Thyroid gland (tissue), 4 donors: ENCODE data around the gene PPP2CA. TPM values are rescaled to one million over a fixed set of nuclear protein-coding genes. Genes with fewer than 3 reads are reported as not detected.

Experiments
- DNase-seq, 2 donors: peaks; one replicate each; pipeline ENCODE4 v3.0.0-alpha.2; 2019
- H3K27ac ChIP-seq, 3 donors: fragments of 200-600 bp; sonication (generic); 1 replicate in 2 of 3; 2 replicates in 1 of 3; pipeline ENCODE4 v1.5.1; 2016 to 2019; ENCODE audit warnings: mild to moderate bottlenecking in 1 of 3, moderate library complexity in 1 of 3
- H3K27me3 ChIP-seq: fragments of 200-600 bp; sonication (generic); one replicate; pipeline ENCODE4 v1.5.1; 2019
- H3K36me3 ChIP-seq, 2 donors: fragments of 200-600 bp; sonication (generic); one replicate each; pipeline ENCODE4 v1.5.1; 2016 to 2019
- H3K4me1 ChIP-seq, 2 donors: fragments of 200-600 bp; sonication (generic); one replicate each; pipeline ENCODE4 v1.5.1; 2017 to 2019
- H3K4me3 ChIP-seq, 3 donors: fragments of 200-600 bp; sonication (generic); replicated peaks in 1 of 3; 1 replicate in 2 of 3; 2 replicates in 1 of 3; pipeline ENCODE4 v1.5.1; 2016; ENCODE audit warnings: mild to moderate bottlenecking in 1 of 3
- H3K9me3 ChIP-seq: fragments of 200-600 bp; sonication (generic); one replicate; pipeline ENCODE4 v1.5.1; 2017
- POLR2A ChIP-seq, 2 donors: fragments of 450-650 bp; IDR thresholded peaks; one replicate each; pipeline ENCODE4 v1.6.1; 2017; ENCODE audit warnings: antibody characterized with exemption in 2 of 2, mild to moderate bottlenecking in 2 of 2, moderate library complexity in 1 of 2
- WGBS, 2 donors: methylation state at CpG; one replicate each; pipeline ENCODE4 v1.1.5; 2017; 5-methylcytosine and 5-hydroxymethylcytosine counted together
- intact Hi-C: fragments of 100-400 bp; cut with DNase I; formaldehyde crosslinking; loops from one replicate; pipeline ENCODE4 v1.15.1; 2023
- total RNA-seq, 4 donors: library from RNA; depleted of rRNA; stranded (reverse); fragments of >200 nt; gene quantifications; one replicate each; pipeline ENCODE4 v1.2.3, GENCODE V29; 2016
- TF ChIP-seq, protein P1 (sequence below), 6 experiments: fragments of 200-600 bp in 3 of 6; fragments of 450-650 bp in 3 of 6; sonication (generic) in 3 of 6; IDR thresholded peaks; one replicate each; pipeline ENCODE4 v1.5.1; 2016 to 2019; ENCODE audit warnings: antibody characterized with exemption in 6 of 6, mild to moderate bottlenecking in 2 of 6, inconsistent platforms in 1 of 6, moderate library complexity in 1 of 6

Gene PPP2CA
- total RNA-seq, 4 donors from 2014 or later, result 78.2 to 220 (median 174) TPM

DNA sequence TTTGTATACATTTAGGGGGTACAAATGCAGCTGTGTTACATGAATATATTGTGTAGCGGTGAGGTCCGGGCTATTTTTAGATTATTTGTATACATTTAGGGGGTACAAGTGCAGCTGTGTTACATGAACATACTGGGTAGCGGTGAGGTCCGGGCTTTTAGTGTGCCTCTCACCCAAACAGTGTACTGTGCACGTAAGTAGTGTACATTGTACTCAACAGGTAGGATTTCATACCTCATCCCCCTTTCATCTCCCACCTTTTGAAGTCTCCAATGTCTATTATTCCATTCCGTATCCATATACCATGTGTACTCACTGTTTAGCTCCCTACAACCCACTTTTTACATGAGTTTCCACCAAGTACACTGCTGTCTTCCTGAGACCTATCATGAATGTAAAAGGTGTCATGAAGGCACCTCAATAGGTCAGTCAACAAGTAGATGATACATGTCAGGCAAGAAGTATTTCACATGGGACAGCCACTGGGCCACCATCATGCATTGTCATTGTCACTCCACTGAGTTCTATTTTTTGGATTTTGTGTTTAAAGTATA, 76.8 kb downstream of the PPP2CA start:
- H3K27me3 ChIP-seq, result no peaks in the 10 kb centered on the region
- peaks cover 17 to 24% of the 10 kb centered on the region in 2 donors for H3K4me1 ChIP-seq
- no peak overlapping the region for H3K27ac ChIP-seq
- 93 to 94% methylated on average over 6 of the region's 6 CpGs for WGBS, 2 donors
- H3K9me3 ChIP-seq, result no peaks in the 10 kb centered on the region
- intact Hi-C loops, result no loop called here
- TF ChIP-seq, protein P1, sequence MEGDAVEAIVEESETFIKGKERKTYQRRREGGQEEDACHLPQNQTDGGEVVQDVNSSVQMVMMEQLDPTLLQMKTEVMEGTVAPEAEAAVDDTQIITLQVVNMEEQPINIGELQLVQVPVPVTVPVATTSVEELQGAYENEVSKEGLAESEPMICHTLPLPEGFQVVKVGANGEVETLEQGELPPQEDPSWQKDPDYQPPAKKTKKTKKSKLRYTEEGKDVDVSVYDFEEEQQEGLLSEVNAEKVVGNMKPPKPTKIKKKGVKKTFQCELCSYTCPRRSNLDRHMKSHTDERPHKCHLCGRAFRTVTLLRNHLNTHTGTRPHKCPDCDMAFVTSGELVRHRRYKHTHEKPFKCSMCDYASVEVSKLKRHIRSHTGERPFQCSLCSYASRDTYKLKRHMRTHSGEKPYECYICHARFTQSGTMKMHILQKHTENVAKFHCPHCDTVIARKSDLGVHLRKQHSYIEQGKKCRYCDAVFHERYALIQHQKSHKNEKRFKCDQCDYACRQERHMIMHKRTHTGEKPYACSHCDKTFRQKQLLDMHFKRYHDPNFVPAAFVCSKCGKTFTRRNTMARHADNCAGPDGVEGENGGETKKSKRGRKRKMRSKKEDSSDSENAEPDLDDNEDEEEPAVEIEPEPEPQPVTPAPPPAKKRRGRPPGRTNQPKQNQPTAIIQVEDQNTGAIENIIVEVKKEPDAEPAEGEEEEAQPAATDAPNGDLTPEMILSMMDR (IDR thresholded peaks at IDR 0.05), result no peak
- TF ChIP-seq POLR2A (IDR thresholded peaks at IDR 0.05), result no peak
- peaks cover 36 to 45% of the 10 kb centered on the region in 2 donors for H3K36me3 ChIP-seq
- H3K4me3 ChIP-seq, result no peak overlapping the region
- no peak for DNase-seq

DNA sequence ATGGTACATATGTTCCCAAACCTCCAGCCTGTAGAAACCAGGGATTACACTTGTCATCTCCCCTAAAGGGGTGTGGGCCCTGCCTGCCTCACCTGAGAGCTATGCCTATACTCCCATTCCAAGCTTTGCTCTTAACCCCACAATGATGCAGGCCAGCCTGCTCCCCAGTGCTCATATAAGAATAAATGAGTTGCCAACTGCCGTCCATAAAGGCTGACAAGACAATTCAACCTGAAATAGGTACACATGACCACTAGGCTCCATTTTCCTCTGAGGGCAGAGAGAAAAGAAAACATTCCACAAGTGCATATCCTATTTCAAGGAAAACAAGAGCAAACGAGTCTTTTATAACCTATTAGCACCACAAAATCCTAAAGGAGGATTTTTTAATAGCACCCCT, 77.6 kb downstream of the PPP2CA start:
- WGBS, 2 donors, result 61 to 66% methylated on average over 2 of the region's 2 CpGs
- Histone ChIP-seq H3K27me3 (no peaks in the 10 kb centered on the region), H3K4me1 (peaks cover 17 to 24% of the 10 kb centered on the region in 2 donors), H3K27ac (no peak overlapping the region), H3K36me3 (peaks cover 33 to 44% of the 10 kb centered on the region in 2 donors), H3K9me3 (no peaks in the 10 kb centered on the region), H3K4me3 (no peak overlapping the region)
- TF ChIP-seq POLR2A (IDR thresholded peaks at IDR 0.05), result no peak
- TF ChIP-seq, protein P1 (IDR thresholded peaks at IDR 0.05), result no peak
- intact Hi-C loops, result no loop called here
- DNase-seq, result no peak

DNA sequence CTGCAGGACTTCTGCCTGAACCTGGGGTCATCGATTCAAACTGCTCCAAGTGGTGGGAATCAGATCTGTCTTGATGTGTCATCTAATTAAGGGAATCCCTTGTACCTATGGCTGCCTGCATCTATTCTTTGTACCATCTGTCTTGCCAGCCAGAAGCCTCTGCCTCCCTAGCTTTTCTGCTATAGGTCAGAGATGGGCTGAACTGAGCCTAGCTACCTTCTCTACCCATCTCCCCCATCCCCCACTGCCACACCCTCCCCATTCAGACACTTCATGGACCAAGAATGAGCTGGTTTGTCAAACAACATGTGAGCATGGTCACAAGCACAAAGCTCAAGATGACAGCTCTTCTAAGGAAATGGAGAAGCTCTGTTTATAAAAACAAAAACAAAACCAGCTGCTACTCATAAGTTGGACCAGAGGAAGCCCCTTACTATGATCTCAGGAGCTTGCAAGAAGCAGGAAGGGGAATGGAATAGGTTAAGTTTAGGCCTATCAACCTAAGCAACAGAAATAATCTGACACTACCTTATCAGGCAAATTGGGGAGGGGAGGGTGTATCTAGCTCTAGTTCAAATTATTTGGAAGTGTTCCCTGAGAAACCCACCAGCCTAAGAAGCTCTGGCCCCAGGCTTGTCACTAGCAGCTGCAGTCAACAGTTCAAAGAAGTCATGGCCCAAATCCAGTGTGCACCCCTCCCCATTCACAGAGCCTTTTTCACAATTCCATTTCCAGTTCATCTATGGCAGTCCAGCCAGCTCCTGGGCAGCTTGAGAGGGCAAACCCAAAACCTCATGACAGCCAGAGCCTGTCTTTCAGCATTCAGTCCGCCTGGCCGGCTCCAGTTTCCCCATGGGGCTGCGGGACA, 79.0 kb downstream of the PPP2CA start:
- H3K9me3 ChIP-seq, result no peaks in the 10 kb centered on the region
- 93 to 95% methylated on average over 4 of the region's 4 CpGs for WGBS, 2 donors
- peaks cover 22 to 41% of the 10 kb centered on the region in 2 donors for H3K36me3 ChIP-seq
- intact Hi-C loops, result no loop called here
- no peak for DNase-seq
- H3K27ac ChIP-seq, result no peak overlapping the region
- no peaks in the 10 kb centered on the region for H3K27me3 ChIP-seq
- TF ChIP-seq POLR2A (IDR thresholded peaks at IDR 0.05), result no peak
- TF ChIP-seq, protein P1 (IDR thresholded peaks at IDR 0.05), result no peak
- no peak overlapping the region for H3K4me3 ChIP-seq
- peaks cover 17 to 24% of the 10 kb centered on the region in 2 donors for H3K4me1 ChIP-seq

DNA sequence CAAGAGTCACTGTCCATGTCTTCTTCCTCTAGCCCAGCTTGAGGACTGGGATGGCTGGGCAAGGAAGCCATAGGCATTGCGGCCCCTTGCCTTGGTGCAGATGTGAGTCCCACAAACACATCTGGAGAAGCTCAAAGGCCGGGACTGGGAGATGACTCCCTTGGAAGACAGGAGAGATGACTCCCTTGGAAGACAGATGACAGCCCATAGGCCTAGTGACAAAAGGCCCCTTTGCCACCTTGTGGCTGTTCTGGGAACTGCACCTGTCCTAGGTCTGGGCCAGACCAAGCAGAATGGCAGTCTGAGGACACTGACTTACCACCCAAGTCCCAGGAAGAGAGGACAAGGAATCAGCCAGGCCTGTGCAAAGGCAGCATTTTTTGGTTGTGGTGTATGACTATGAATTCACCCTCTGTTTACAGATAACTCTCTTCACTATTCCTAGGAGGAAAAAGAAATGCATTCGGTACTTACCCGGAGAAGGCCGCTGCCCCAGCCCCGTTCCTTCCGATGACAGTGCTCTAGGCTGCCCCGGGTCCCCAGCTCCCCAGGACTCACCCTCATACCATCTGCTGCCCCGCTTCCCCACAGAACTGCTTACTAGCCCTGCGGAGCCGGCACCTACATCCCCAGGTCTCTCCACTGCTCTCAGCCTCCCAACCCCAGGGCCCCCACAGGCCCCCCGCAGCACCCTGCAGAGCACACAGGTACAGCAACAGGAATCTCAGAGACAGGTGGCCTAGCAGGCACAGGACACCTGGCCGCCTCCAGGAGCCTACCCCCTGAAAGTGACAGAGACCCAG, 79.9 kb downstream of the PPP2CA start:
- no peaks in the 10 kb centered on the region for H3K27me3 ChIP-seq
- H3K4me1 ChIP-seq, result peaks cover 13 to 19% of the 10 kb centered on the region in 2 donors
- no peaks in the 10 kb centered on the region for H3K9me3 ChIP-seq
- intact Hi-C loops, result loop anchor here (2.0 kb wide), 1 partner anchor 43 kb away; no protein-coding TSS in a partner anchor
- 91 to 92% methylated on average over 12 to 13 of the region's 13 CpGs for WGBS, 2 donors
- H3K36me3 ChIP-seq, result peaks cover 19 to 41% of the 10 kb centered on the region in 2 donors
- TF ChIP-seq, protein P1 (IDR thresholded peaks at IDR 0.05), result peak; percentile 75 to 98 (median 84)
- no peak for TF ChIP-seq POLR2A (IDR thresholded peaks at IDR 0.05)
- no peak overlapping the region for H3K4me3 ChIP-seq
- no peak overlapping the region for H3K27ac ChIP-seq
- DNase-seq, result peak; percentile 75 to 79
